Ascending aorta (tissue), 2 donors: ENCODE measurements around the gene PVR. TPM values are rescaled to one million over a fixed set of nuclear protein-coding genes. Genes with fewer than 3 reads are reported as not detected.

Experiments used
- DNase-seq, 2 donors: peaks; one replicate each; pipeline ENCODE4 v3.0.0-alpha.2; 2019; ENCODE audit warnings: low spot score in 2 of 2
- H3K27ac ChIP-seq, 2 donors: fragments of 200-600 bp; sonication (generic); one replicate each; pipeline ENCODE4 v1.5.1; 2016 to 2017; ENCODE audit warnings: mild to moderate bottlenecking in 1 of 2
- H3K27me3 ChIP-seq: fragments of 200-600 bp; sonication (generic); one replicate; pipeline ENCODE4 v1.5.1; 2017
- H3K36me3 ChIP-seq, 2 donors: fragments of 200-600 bp; sonication (generic); one replicate each; pipeline ENCODE4 v1.5.1; 2016
- H3K4me1 ChIP-seq, 2 donors: fragments of 200-600 bp; sonication (generic); one replicate each; pipeline ENCODE4 v1.5.1; 2016 to 2017; ENCODE audit warnings: mild to moderate bottlenecking in 1 of 2
- H3K4me3 ChIP-seq, 2 donors: fragments of 200-600 bp; sonication (generic); one replicate each; pipeline ENCODE4 v1.5.1; 2016 to 2017; ENCODE audit warnings: mild to moderate bottlenecking in 1 of 2
- H3K9me3 ChIP-seq, 2 donors: fragments of 200-600 bp; sonication (generic); one replicate each; pipeline ENCODE4 v1.5.1; 2016
- CTCF ChIP-seq, 3 experiments: fragments of 200-600 bp in 2 of 3; fragments of 450-650 bp in 1 of 3; sonication (generic) in 2 of 3; IDR thresholded peaks; one replicate each; pipeline ENCODE4 v1.5.1; 2016 to 2019; ENCODE audit warnings: antibody characterized with exemption in 3 of 3, mild to moderate bottlenecking in 1 of 3, moderate library complexity in 1 of 3
- intact Hi-C: fragments of 100-400 bp; cut with DNase I; formaldehyde crosslinking; loops from one replicate; pipeline ENCODE4 v1.15.1; 2023
- total RNA-seq: library from RNA; depleted of rRNA; stranded (reverse); fragments of >200 nt; gene quantifications from one replicate; pipeline ENCODE4 v1.1.0, GENCODE V29; 2016

PVR gene
- total RNA-seq: 61.4 TPM

GRCh38 chr19:44643605-44644401, at the start of gene PVR:
PVR (plus strand) TSS chr19:44643910; CDS start chr19:44644097, 187 bp downstream.
- H3K36me3 ChIP-seq: peaks cover 0 to 5% of the 10 kb centered on the region in 2 donors
- H3K4me1 ChIP-seq: peaks cover 8 to 24% of the 10 kb centered on the region in 2 donors
- H3K27me3 ChIP-seq: no peaks in the 10 kb centered on the region
- TF ChIP-seq CTCF (IDR thresholded peaks at IDR 0.05): no peak
- peak; percentile 18 to 83 for DNase-seq
- intact Hi-C loops: no loop called here
- H3K27ac ChIP-seq: peak within 1 kb of the TSS; percentile 83 to 88
- H3K4me3 ChIP-seq: peak within 1 kb of the TSS; percentile 69 to 81
- H3K9me3 ChIP-seq: no peaks in the 10 kb centered on the region

GRCh38 chr19:44596428-44597130, 47.1 kb upstream of the PVR start:
- no peak for DNase-seq
- no peaks in the 10 kb centered on the region for H3K27me3 ChIP-seq
- no peaks in the 10 kb centered on the region for H3K36me3 ChIP-seq
- H3K27ac ChIP-seq: no peak overlapping the region
- no peaks in the 10 kb centered on the region for H3K4me1 ChIP-seq
- intact Hi-C loops: no loop called here
- no peaks in the 10 kb centered on the region for H3K9me3 ChIP-seq
- H3K4me3 ChIP-seq: no peak overlapping the region
- TF ChIP-seq CTCF (IDR thresholded peaks at IDR 0.05): no peak

- DNase-seq: no peak
- no peak for TF ChIP-seq CTCF (IDR thresholded peaks at IDR 0.05)
- Histone ChIP-seq H3K27ac (no peak overlapping the region), H3K4me1 (no peaks in the 10 kb centered on the region), H3K4me3 (no peak overlapping the region), H3K9me3 (no peaks in the 10 kb centered on the region), H3K36me3 (no peaks in the 10 kb centered on the region), H3K27me3 (no peaks in the 10 kb centered on the region)
- intact Hi-C loops: no loop called here
These were observed 46.6 kb upstream of the PVR start for GRCh38 chr19:44597131-44597491.

- no peaks in the 10 kb centered on the region for H3K9me3 ChIP-seq
- H3K36me3 ChIP-seq: no peaks in the 10 kb centered on the region
- H3K27ac ChIP-seq: no peak overlapping the region
- no peak overlapping the region for H3K4me3 ChIP-seq
- DNase-seq: no peak
- H3K27me3 ChIP-seq: no peaks in the 10 kb centered on the region
- TF ChIP-seq CTCF (IDR thresholded peaks at IDR 0.05): no peak
- intact Hi-C loops: no loop called here
- H3K4me1 ChIP-seq: no peaks in the 10 kb centered on the region
These were observed 45.4 kb upstream of the PVR start for GRCh38 chr19:44598355-44598754.

- no peak for DNase-seq
- Histone ChIP-seq H3K9me3 (no peaks in the 10 kb centered on the region), H3K4me3 (no peak overlapping the region), H3K36me3 (no peaks in the 10 kb centered on the region), H3K27ac (no peak overlapping the region), H3K4me1 (peaks cover 0 to 5% of the 10 kb centered on the region in 2 donors), H3K27me3 (no peaks in the 10 kb centered on the region)
- no peak for TF ChIP-seq CTCF (IDR thresholded peaks at IDR 0.05)
- intact Hi-C loops: no loop called here
These were observed 44.8 kb upstream of the PVR start for GRCh38 chr19:44598880-44599279.
